Prostate gland (tissue), 2 donors: ENCODE results near the gene TRH. TPM values are rescaled to one million over a fixed set of nuclear protein-coding genes. Genes with fewer than 3 reads are reported as not detected.

Source experiments
- DNase-seq: peaks from one replicate; pipeline ENCODE4 v3.0.0-alpha.2; 2019; ENCODE audit warnings: low spot score
- H3K27ac ChIP-seq, 2 donors: fragments of 200-600 bp; sonication (generic); 2 replicates each; pipeline ENCODE4 v1.5.1; 2017 to 2019
- H3K27me3 ChIP-seq: fragments of 200-600 bp; sonication (generic); replicated peaks from 2 replicates; pipeline ENCODE4 v1.5.1; 2019; ENCODE audit not compliant: insufficient read depth
- H3K36me3 ChIP-seq, 2 donors: fragments of 200-600 bp; sonication (generic); 1 replicate in 1 of 2; 2 replicates in 1 of 2; pipeline versions ENCODE4 v1.5.1 to v1.8.1; 2017 to 2019
- H3K4me1 ChIP-seq: fragments of 200-600 bp; sonication (generic); replicated peaks from 2 replicates; pipeline ENCODE4 v1.5.1; 2019
- H3K4me3 ChIP-seq, 2 donors: fragments of 200-600 bp; sonication (generic); 2 replicates each; pipeline ENCODE4 v1.5.1; 2017 to 2019
- H3K9me3 ChIP-seq: fragments of 200-600 bp; sonication (generic); 2 replicates; pipeline ENCODE4 v1.5.1; 2017
- POLR2A ChIP-seq: fragments of 450-650 bp; IDR thresholded peaks from one replicate; pipeline ENCODE4 v1.6.1; 2016; ENCODE audit warnings: antibody characterized with exemption, mild to moderate bottlenecking
- POLR2AphosphoS5 ChIP-seq: sonication (generic); formaldehyde crosslinking; IDR thresholded peaks from one replicate; pipeline ENCODE4 v1.6.1; 2017; ENCODE audit warnings: antibody characterized with exemption
- WGBS: methylation state at CpG from one replicate; pipeline ENCODE4 v1.1.5; 2018; 5-methylcytosine and 5-hydroxymethylcytosine counted together
- intact Hi-C: fragments of 100-400 bp; cut with DNase I; formaldehyde crosslinking; loops from one replicate; pipeline ENCODE4 v1.14.2; 2022
- total RNA-seq, 2 donors: library from RNA; depleted of rRNA; stranded (reverse); fragments of >200 nt; gene quantifications; one replicate each; pipeline ENCODE4 v1.1.0, GENCODE V29; 2016
- TF ChIP-seq, protein P1 (sequence below), 4 experiments: fragments of 200-600 bp in 2 of 4; fragments of 450-650 bp in 2 of 4; sonication (generic) in 2 of 4; IDR thresholded peaks; 1 replicate in 3 of 4; 2 replicates in 1 of 4; pipeline ENCODE4 v1.5.1; 2016 to 2019; ENCODE audit warnings: antibody characterized with exemption in 4 of 4, mild to moderate bottlenecking in 2 of 4, moderate library complexity in 2 of 4

The TRH gene, protein sequence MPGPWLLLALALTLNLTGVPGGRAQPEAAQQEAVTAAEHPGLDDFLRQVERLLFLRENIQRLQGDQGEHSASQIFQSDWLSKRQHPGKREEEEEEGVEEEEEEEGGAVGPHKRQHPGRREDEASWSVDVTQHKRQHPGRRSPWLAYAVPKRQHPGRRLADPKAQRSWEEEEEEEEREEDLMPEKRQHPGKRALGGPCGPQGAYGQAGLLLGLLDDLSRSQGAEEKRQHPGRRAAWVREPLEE
- under 1 TPM in 1 of 2 donors, not detected in 1; 0.97 TPM for total RNA-seq

DNA sequence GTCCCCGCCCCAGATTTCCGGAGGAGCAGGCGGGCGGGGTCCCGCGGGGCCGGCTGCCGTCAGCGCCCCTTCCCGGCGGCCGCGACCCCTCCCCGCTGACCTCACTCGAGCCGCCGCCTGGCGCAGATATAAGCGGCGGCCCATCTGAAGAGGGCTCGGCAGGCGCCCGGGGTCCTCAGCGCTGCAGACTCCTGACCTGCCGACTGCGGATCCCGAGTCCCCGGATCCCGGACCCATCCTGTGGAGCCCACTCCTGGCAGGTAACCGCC, at the start of gene TRH:
TRH (plus strand) TSS at position 157 of the 269 bp plus-strand sequence. CDS start 1,097 bp downstream, outside the sequence.
- Histone ChIP-seq H3K4me3 (peak within 1 kb of the TSS in 1 of 2 donors; percentile 8), H3K9me3 (no peaks in the 10 kb centered on the region), H3K27me3 (peaks cover 20% of the 10 kb centered on the region), H3K36me3 (no peaks in the 10 kb centered on the region), H3K4me1 (peaks cover 11% of the 10 kb centered on the region), H3K27ac (no peak within 1 kb of the TSS)
- TF ChIP-seq, protein P1, sequence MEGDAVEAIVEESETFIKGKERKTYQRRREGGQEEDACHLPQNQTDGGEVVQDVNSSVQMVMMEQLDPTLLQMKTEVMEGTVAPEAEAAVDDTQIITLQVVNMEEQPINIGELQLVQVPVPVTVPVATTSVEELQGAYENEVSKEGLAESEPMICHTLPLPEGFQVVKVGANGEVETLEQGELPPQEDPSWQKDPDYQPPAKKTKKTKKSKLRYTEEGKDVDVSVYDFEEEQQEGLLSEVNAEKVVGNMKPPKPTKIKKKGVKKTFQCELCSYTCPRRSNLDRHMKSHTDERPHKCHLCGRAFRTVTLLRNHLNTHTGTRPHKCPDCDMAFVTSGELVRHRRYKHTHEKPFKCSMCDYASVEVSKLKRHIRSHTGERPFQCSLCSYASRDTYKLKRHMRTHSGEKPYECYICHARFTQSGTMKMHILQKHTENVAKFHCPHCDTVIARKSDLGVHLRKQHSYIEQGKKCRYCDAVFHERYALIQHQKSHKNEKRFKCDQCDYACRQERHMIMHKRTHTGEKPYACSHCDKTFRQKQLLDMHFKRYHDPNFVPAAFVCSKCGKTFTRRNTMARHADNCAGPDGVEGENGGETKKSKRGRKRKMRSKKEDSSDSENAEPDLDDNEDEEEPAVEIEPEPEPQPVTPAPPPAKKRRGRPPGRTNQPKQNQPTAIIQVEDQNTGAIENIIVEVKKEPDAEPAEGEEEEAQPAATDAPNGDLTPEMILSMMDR (IDR thresholded peaks at IDR 0.05): no peak
- no peak for TF ChIP-seq POLR2A
- intact Hi-C loops: no loop called here
- DNase-seq: no peak
- 0% methylated on average over 4 of the region's 30 CpGs for WGBS

DNA sequence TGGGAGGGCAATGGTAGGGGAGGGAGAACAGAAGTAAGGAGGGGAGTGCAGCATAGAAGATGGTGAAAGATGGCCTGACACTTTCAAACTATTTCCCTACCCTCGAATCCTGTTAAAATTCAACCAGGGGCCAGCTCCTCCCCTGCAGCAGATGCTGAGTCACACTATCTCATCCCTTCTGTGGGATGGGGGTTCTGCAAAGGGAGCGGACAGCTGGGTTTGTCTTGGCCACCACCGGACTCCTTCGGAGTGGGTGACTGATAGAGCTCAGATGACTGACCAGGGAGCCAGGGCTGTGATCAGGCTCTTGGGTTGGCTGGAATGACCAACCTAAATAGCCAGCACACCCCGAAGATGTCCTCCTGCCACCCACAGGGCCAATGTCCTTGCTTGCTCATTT, 47.4 kb upstream of the TRH start:
- no peak for DNase-seq
- no peaks in the 10 kb centered on the region for H3K9me3 ChIP-seq
- no peak overlapping the region for H3K4me3 ChIP-seq
- no peak overlapping the region for H3K27ac ChIP-seq
- no peaks in the 10 kb centered on the region for H3K27me3 ChIP-seq
- WGBS: 46% methylated on average over 5 of the region's 5 CpGs
- H3K4me1 ChIP-seq: no peaks in the 10 kb centered on the region
- intact Hi-C loops: no loop called here
- TF ChIP-seq POLR2AphosphoS5 (no peak), POLR2A (no peak)
- TF ChIP-seq, protein P1 (IDR thresholded peaks at IDR 0.05): no peak
- no peaks in the 10 kb centered on the region for H3K36me3 ChIP-seq

DNA sequence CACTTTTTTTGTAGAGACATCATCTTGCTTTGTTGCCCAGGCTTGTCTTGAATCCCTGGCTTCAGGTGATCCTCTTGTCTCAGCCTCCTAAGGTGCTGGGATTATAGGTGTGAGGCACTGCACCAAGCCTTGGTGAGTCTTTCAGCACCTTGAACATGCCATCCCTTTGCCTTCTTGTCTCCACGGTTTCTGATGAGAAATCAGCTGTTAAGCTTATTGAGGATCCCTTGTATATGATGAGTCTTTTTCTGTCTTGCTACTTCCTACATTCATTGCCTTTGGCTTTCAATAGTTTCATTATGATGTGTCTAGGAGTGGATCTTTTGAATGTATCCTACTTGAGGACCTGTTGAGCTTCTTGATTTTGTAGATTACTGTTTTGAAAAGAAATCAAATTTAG, 45.1 kb upstream of the TRH start:
- intact Hi-C loops: no loop called here
- H3K36me3 ChIP-seq: no peaks in the 10 kb centered on the region
- H3K9me3 ChIP-seq: no peaks in the 10 kb centered on the region
- TF ChIP-seq POLR2A (no peak), POLR2AphosphoS5 (no peak)
- TF ChIP-seq, protein P1 (IDR thresholded peaks at IDR 0.05): no peak
- 90% methylated on average over 1 of the region's 1 CpG for WGBS
- no peaks in the 10 kb centered on the region for H3K27me3 ChIP-seq
- no peak overlapping the region for H3K27ac ChIP-seq
- DNase-seq: no peak
- H3K4me3 ChIP-seq: no peak overlapping the region
- H3K4me1 ChIP-seq: no peaks in the 10 kb centered on the region

DNA sequence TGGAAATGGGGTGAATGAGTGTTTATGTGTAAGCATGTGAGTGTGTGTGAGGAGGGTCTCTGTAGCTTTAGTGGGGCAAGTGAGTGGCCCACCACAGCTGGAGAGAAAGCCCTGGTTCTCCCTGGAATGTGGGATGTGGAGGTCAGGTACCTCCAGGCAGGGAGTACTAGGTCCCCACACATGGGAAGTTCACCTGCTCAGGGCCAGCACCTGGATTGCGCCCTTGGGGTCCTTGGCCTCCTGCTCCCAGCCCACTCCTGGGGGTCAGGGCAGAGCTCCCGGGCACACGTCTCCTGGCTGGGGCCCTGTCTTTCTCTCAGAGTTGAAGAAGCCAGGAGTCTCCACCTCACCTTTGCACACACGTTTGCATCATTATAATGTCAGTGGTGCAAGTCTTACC, 41.0 kb upstream of the TRH start:
- DNase-seq: no peak
- Histone ChIP-seq H3K4me1 (no peaks in the 10 kb centered on the region), H3K9me3 (no peaks in the 10 kb centered on the region), H3K27me3 (no peaks in the 10 kb centered on the region), H3K4me3 (no peak overlapping the region), H3K27ac (no peak overlapping the region), H3K36me3 (no peaks in the 10 kb centered on the region)
- TF ChIP-seq, protein P1 (IDR thresholded peaks at IDR 0.05): no peak
- TF ChIP-seq POLR2A (no peak), POLR2AphosphoS5 (no peak)
- intact Hi-C loops: loop anchor here (5.0 kb wide), 1 partner anchor 281 kb away; no protein-coding TSS in a partner anchor
- WGBS: 90% methylated on average over 4 of the region's 4 CpGs
